ENCODE data around the gene UROC1. TPM values are rescaled to one million over a fixed set of nuclear protein-coding genes. Genes with fewer than 3 reads are reported as not detected.

The UROC1 gene
- total RNA-seq, 4 donors from 2014 or later: not detected

DNA sequence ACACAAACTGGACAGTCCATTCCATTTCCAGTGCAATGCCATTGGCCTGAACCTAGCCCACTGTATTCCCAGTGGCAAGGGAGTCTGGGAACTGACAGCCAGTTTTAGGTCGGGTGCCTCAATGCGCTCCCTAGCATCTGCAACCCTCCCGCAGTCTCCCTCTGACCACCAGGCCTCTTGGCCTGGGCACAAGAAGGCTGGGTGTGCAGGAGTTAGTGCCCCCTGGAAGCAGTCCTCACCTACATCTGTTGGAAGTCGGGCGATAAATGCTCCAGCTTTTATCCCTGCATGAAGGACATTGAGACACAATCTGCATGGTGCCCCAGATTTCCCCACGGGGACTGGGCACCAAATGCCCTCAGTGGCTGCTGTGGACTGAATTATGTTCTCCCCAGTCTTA, 28.4 kb upstream of the UROC1 start:
- WGBS, 2 donors: 91% methylated on average over 6 of the region's 6 CpGs; no CpG with 5 or more reads in 1 of the 2 donors
- peaks cover 0 to 5% (median 0%) of the 10 kb centered on the region in 3 donors for H3K9me3 ChIP-seq
- no peak overlapping the region for H3K4me3 ChIP-seq
- DNase-seq: no peak
- TF ChIP-seq CTCF (IDR thresholded peaks at IDR 0.05): no peak
- TF ChIP-seq POLR2A (IDR thresholded peaks at IDR 0.05): no peak
- no peaks in the 10 kb centered on the region for H3K36me3 ChIP-seq
- no peak overlapping the region for H3K27ac ChIP-seq
- H3K27me3 ChIP-seq: peaks cover 0 to 76% (median 0%) of the 10 kb centered on the region in 4 donors
- intact Hi-C loops (cut with DNase I): no loop called here
- H3K4me1 ChIP-seq: peaks cover 0 to under 1% (median 0%) of the 10 kb centered on the region in 3 donors

- Histone ChIP-seq H3K27me3 (peaks cover 0 to 76% (median 0%) of the 10 kb centered on the region in 4 donors), H3K27ac (no peak overlapping the region), H3K9me3 (peaks cover 0 to 5% (median 0%) of the 10 kb centered on the region in 3 donors), H3K4me1 (peaks cover 4 to 5% (median 4%) of the 10 kb centered on the region in 3 donors), H3K4me3 (no peak overlapping the region), H3K36me3 (no peaks in the 10 kb centered on the region)
- TF ChIP-seq CTCF (IDR thresholded peaks at IDR 0.05) (no peak), POLR2A (IDR thresholded peaks at IDR 0.05) (no peak)
- DNase-seq: no peak
- 73 to 74% methylated on average over 5 of the region's 5 CpGs for WGBS, 2 donors
- intact Hi-C loops (cut with DNase I): no loop called here
Measured at GRCh38 chr3:126545544-126545943, 28.0 kb upstream of the UROC1 start.

GRCh38 chr3:126544596-126545281, 27.2 kb upstream of the UROC1 start:
- intact Hi-C loops (cut with DNase I): no loop called here
- peaks cover 4 to 8% (median 5%) of the 10 kb centered on the region in 3 donors for H3K4me1 ChIP-seq
- DNase-seq: no peak
- H3K27me3 ChIP-seq: peaks cover 0 to 68% (median 0%) of the 10 kb centered on the region in 4 donors
- TF ChIP-seq POLR2A (IDR thresholded peaks at IDR 0.05): no peak
- TF ChIP-seq CTCF (IDR thresholded peaks at IDR 0.05): no peak
- H3K9me3 ChIP-seq: peaks cover 0 to 5% (median 0%) of the 10 kb centered on the region in 3 donors
- H3K27ac ChIP-seq: no peak overlapping the region
- H3K4me3 ChIP-seq: no peak overlapping the region
- H3K36me3 ChIP-seq: no peaks in the 10 kb centered on the region
- WGBS, 2 donors: 54 to 76% methylated on average over 3 to 5 of the region's 7 CpGs

GRCh38 chr3:126543457-126544061, 26.0 kb upstream of the UROC1 start:
- TF ChIP-seq POLR2A (IDR thresholded peaks at IDR 0.05): no peak
- TF ChIP-seq CTCF (IDR thresholded peaks at IDR 0.05): no peak
- Histone ChIP-seq H3K9me3 (peaks cover 0 to 5% (median 0%) of the 10 kb centered on the region in 3 donors), H3K27me3 (peaks cover 0 to 67% (median 0%) of the 10 kb centered on the region in 4 donors), H3K4me3 (no peak overlapping the region), H3K36me3 (no peaks in the 10 kb centered on the region), H3K27ac (no peak overlapping the region), H3K4me1 (peaks cover 4 to 8% (median 5%) of the 10 kb centered on the region in 3 donors)
- intact Hi-C loops (cut with DNase I): no loop called here
- DNase-seq: no peak
- 88 to 93% methylated on average over 1 to 2 of the region's 2 CpGs for WGBS, 2 donors
